CD4-positive, alpha-beta T cell treated with Interleukin-17A for 1 hour (primary cell): Measurements from ENCODE around the gene COX19.
A peak's percentile ranks its signal among the peaks of the same experiment; 100 is the strongest.
"Not testable (repeated sequence)": the region's sequence is repeated elsewhere in the genome, so short reads cannot be mapped to it uniquely, and the experiment has no call there.

Experiments
- DNase-seq: peaks from one replicate; pipeline ENCODE4 v3.0.0-alpha.2; 2020

COX19 gene

DNA sequence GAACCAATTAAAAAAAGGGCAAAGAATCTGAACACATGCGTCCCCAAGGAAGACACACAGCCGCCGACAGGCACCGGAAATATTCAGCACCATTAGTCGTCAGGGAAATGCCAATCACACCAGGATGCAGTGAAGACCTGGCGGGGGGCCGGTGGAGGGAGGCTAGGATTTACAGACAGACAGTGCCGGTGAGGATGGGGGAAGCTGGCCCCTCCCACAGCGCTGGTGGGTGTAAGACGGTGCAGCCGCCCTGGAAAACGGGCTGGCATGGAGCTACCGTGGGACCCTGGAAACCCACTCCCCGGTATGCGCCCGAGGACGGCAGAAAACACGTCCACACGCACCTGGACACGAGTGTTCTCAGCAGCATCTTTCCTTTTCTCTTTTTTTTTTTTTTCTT is 16.1 kb downstream of the COX19 start:
- no peak for DNase-seq

DNA sequence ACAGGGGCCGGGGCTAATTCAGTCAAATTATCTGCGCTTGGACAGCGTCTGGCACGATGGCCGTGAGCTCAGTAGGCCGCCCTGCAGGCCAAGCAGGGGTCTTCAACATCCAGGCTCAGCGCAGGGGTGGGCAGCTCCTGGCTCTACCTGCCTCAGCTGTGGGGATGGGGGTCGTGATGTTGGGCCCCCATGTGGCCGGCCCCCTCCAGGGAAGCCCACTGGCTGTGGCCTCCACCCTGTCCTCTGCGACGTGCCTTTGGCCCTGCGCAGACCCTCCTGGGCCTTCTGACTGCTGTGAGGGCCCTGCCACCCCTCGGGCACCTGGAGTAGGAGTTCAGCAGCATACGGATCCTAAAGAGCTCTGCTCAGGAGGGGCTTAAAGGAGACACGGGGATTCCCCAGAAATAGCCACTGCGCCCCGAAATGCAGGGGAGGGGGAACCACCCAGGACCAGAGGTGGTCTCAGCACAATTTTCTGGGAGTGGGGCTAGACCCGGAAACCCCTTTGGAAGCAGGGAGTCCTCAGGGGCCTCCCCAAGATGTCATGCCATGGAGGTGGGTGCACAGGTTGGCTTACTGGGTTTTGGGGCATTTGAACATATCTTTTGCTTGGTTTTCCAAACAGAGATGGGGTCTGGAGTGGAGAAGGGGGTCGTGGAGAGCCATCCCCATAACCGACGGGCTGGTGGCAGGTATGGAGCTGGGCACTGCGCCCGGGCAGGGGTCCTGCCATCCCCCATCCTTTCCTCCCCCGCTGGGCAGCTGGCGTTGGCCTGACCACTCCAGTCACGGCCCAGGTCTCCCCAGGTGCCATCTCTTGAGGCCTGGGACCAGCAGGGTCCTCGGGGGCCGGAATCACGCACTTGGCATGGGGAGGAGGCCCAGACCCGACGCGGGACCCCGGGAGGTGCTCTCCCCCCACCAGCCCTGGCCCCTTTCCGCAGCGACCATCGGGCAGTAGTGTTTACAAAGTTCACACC is 16.8 kb downstream of the COX19 start:
- DNase-seq: no peak

DNA sequence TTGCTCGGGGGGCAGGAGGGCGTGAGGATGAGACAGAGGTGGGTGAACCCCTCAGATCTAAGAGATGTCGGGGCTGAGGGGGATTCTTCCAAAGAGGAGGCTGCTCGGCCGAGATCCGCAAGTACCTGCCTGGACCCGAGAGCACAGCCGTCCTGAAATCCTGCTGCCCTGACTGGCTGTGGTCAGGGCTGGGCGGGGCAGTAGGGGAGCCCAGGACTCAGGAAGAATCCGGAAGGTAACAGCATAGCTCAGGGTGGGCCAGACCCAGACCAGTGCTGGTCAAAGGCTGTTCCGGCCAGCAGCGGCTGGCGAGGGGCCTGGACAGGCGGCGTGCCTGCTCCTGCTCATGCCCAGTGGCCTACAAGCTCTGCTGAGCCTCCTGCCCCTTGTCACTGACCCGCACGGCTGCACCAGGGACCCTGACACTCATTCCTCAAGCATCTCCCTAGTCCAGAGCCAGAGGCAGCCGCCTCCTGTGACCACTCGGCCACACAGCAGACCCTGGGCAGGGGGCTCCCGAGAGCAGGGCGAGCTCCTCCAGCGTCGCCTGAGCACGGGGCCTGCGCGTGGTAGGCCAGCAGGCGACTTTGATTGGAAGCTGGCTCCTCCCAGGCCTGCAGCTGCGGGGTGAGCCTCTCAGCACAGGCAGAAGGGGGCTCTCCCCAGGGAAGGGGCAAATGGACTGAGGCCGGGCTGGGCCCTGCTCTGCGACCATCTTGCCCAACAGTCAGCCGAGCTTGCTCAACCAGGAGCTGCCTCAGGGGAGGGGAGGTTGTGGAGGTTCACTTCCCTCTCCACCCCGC is 17.7 kb downstream of the COX19 start:
- DNase-seq: no peak

DNA sequence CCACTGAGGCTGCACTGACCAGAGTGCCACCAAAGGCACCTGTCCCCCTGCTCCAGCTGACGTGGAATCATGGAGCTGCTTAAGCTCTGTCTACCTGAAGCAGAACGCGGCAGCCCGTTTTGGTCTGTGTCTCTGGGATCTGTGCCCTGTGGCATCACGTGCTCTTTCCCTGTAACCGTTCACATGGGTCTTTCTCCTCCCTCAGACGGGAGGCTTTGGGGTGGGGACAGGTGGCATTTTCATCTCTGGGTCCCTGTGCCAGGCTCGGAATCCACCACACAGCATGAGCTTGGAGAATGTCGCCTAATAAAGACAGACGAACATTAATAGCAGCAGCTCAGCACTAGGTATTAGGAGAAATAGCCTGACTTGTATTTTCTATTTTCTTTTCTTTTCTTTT is 19.3 kb downstream of the COX19 start:
- no peak for DNase-seq

DNA sequence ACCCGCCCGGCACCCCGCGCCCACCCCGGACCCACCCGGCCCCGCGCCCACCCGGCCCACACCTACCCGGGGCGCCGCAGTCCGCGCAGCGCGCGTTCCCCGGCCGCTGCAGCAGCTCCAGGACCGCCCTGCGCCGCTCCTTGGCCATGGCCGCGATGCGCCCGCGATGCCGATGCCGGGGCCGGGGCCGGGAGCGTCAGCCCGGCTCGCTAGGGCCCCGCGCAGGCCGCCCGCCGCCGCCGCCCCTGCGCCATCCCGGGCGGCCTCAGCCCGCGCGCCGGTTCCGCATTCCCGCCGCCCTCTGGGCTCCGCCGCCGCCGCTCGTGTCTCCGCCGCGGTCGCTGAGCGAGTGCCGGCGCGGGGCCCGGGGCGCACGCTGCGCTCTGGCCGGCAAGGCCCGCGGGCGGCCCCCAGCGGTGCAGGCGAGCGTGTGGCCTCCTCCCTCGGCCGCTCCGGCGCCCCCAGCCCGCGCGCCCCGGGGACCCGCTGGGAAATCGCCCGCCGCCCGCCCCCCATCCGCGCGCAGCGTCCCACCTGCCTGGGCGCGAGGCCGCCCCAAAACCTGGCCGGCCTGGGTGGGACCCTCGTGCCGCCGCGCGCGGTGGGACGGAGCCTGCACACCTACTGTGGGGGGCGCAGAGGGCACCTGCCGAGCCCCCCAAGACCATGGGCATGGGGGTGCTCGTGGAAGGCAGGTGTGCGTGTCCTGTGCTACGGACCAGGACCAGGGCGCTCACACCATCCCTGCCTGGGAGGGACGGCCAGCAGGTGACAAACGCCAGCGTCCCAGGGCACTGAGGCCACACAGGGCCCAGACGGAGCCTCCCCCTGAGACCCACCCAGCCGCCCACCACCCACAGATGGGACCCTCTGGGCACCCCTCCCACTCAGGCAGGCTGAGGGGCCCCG is 20.8 kb downstream of the COX19 start, which contains the start of gene ADAP1:
TSS of gene ADAP1 (minus strand) at position 351 of the 909 bp plus-strand sequence. CDS start at position 148, 203 bp downstream.
- peak; percentile 62 for DNase-seq

DNA sequence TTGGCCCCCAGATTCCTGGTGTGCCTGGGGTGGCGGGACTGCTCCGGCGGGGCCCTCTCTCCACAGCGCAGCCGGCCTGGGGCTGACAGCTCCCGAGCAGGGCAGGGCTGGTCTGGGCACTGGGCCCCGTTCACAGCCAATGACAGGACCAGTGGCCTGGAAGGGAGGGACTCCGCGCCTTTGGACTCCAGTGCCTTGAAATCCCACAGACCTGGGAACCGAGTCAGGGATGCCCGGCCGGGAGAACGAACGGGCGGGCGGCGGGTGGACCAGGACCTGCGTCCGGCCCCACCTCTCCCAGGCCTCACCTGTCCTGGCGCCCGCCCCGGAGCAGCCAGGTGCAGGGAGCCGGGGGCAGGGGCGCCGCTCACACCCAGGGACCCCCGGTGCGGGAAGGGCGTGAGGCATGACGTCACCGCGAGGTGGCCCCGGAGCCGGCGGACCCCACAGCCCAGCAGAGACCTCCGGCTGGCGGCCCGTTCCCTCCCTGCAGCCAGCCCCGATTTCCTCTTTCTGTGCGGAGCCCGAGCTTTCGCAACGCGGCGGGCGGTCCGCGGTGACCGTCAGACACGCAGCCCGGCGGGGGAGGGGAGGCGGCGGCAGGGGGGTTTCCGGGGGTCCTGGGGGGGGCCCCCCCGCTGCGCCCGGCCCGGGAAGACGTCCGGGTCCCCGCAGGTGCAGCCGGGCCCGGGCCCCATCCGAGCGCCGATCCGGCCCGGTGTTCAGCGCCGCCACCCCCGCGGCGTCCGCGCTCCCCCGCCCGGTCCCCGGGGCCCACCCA is 21.6 kb downstream of the COX19 start:
- DNase-seq: peak; percentile 33

DNA sequence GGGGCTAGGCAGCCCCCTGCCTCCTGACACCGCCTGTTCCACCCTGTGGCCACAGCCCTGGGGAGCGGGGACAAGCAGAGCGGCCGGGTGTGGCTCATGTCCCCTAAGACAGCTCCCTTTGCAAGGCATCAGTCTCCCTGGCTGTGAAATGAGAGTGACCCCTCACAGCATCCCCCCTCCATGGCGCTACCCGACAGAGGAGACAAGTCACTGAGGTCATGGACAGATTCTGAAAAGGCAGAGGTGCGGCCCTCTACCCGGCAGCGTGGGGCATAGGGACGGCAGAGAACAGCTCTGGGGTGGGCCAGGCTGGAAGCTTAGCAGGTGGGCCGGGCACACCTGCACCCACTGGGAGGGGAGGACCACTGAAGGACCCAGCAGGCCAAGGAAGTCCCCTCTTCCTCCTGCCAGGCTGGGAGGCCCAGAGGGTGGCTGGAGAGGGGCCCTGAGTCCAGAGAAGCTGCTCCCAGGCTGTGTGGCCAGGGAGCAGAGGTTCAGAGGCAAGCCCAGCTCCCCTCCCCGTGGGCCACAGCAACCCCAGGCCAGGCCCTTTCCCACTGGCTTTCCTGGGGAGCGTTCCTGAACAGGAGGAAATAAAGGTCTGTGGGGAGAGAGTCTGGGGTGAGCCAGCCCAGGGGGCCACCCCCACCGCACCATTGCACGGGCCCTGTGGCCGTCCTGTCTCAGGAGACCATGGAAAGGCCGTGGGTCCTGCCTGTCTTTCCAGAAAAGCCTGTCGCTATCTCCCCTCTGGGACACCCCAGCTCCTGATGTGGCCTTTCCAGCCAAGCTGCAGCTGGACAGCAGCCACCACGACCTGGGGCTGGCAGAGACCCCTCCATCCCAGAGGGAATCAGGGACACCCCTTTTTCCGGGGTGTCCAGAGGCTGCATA is 22.6 kb downstream of the COX19 start:
- no peak for DNase-seq

DNA sequence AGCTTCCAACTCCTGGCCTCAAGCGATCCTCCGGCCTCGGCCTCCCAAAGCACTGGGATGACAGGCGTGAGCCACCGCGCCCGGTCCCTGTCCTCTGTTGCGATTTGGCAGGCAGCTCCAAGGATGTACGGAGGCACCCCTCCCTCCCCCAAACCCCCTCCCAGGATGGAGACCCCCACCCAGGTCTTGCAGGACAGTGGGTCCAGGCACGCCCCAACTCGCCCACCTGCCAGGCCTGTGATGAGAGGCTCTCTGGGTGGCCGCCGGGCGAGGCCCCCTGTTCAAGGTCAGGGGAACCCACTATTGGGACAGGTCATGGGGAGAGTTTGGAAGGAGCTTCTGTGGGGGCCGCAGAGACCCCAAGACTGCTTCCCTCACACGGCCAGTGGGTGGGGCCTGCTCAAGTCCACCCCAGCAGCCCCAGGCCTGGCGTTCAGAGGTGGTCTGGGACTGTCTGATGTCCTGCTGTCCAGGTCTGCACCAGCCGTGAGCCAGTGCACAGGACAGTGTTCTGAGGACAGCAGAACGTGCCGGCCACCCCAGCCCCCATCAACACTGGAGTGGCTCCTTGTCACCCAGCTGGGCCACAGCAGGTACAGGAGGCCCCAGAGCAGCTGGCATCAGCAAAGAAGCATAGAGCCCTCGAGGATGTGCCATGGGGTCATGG is 23.3 kb downstream of the COX19 start:
- no peak for DNase-seq

DNA sequence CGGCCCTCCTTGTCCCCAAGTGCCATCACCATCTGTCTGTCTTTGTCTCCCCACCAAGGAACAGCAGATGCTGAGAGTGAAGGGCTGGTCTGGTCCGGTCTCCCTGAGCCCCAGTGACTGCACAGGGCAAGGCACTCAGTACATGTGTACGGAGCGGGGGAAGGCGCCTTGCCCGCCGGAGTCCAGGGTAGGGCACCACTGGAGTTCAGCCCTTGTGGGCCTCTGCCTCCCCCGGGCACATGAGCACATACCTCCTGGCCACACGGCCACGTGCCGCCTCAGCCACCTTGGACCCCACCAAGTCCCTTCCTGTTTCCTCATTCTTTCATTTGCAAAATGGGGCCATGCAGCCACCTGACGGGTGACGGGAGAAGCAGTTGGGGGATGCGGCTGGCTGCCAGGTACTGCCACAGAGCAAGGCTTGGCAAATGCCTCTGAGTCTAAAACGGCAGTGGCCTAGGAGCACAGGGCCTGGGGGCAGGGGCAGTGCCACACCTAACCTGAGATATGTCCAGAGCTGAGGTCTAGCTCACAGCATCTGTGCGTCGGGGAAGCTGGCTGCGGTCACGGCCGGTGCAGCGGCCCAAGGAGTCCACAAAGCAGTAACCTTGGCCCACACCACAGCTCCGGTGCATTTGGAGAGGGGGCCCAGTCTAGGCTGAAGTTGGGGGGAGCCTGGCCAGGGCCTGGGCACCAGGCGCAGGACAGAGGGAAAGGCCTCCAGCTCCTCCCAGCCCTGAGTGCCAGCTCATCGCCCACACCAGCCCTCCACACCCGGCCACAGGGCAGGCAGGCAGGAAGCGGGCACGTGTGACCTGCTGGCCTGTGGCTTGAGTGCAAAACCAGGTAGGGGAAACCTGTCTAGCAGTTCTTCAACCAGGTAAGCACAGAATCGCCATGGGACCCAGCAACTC is 26.1 kb downstream of the COX19 start:
- no peak for DNase-seq

DNA sequence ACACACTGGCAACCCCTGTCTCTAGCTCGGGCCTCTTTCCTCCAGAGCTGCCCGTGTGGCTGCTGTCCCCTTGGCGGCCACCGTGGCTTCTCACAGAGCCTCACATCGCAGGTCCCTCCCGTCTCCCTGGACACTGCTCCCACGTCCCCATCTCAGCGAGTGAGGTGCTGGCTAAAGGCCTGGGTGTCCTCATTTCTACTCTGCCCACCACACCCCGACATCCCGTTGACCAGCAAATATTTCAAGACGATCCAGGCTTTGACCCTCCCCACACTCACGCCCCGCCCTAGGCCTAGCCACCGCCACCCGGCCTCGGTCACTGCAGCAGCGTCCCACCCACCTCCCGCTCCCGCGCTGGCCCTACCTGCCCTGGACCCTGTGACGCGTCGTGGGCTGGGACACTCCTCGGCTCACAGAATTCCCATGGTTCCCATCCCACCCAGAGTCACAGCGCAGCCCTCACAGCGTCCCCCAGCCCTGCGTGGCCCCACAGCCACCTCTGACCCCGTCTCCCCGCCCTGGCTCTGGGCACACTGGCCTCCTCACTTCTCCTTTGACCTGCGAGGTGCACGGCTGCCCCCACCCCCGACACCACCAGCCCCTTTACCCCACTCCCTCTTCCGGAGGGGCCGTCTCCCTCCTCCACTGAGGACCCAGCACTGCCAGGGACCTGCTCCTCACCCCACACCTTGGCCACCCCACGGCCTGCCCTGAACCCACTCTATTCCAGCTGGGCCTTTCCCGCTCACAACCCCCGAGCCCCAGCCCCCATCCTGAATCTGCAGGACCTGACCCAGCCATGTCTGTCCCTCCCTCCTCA is 27.7 kb downstream of the COX19 start:
- DNase-seq: no peak

DNA sequence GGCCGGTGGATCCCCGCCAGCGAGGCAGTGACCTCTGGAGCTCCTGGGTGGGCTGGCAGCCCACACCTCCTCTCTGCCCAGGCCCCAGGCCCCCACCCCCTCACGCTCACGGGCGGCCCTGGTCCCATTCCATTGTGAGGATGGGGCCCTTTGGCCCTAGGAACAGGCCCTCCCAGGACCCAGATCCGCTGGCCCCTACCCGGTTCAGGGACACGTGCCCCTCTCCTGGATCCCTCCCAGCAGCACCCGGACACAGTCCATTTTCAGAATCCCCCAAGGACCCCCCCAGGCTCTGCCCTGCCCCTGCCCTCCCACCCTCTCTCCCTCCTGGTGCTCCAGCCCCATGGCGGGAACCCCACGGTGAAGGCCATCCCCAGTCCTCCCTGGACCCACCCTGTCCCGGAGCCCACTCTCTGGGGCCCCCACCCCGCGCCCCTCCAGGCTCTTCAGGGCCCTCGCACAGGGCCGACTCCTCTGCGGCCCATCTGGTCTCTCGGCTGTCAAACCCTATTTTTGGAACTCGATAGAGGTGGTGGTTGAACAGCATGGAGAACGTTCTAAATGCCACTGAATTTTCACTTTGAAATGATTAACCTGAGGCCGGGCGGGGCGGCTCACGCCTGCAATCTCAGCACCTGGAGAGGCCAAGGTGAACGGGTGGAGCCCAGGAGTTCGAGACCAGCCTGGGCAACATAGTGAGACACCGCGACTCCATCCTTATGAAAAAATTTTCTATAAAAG is 28.9 kb downstream of the COX19 start:
- DNase-seq: no peak

DNA sequence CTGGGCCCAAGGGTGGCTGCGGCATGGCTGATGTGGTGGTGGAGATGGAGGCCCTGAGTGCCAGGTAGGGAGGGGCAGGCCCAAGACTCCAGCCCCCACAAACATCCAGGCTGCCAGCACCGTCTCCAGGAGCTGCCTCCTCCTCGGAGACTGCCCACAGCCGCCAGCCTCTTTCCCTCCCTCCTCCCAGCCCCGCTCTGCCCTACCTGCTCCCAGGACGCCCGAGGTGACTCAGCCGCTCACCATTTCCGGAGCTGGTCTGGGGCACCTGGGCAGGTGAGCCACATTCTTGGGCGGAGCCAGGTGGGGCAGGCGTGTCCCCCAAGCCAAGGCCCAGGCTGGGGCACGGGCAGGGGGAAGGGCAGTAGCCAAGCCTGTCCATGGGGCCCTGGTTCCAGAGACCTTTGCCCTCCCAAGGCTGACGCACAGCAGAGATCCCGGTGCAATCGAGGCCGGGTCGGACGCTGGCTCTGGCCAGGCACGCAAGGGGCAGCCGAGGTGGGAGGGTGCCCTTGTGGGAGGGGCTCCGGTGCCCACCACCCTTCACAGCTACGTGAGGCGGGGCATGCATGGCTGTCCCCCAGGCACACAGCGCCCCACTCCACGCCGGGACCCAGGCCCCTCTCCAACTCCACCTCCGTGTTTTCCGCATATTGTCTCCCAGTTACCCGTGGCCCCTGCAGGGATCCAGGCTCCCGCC is 29.6 kb downstream of the COX19 start:
- DNase-seq: no peak

DNA sequence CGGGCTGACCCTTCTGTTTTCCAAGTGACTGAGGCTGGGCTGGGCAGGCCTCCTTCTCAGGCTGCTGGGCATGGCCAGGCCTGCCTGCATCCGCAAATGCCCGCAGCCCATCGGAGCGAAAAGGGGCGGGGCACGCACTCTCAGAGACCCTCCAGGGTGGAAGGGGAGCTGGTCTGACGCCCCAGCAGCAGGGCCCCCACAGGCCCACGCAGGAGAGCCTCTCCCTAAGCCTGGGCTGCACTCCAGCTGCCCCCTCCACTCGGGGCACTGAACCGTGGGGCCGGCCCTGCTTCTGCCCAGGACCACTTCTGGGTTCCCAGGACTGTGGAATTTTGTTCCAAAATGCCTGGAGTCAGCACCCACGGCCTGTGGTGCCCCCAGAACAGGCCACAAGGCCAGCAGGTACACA is 30.2 kb downstream of the COX19 start:
- no peak for DNase-seq

DNA sequence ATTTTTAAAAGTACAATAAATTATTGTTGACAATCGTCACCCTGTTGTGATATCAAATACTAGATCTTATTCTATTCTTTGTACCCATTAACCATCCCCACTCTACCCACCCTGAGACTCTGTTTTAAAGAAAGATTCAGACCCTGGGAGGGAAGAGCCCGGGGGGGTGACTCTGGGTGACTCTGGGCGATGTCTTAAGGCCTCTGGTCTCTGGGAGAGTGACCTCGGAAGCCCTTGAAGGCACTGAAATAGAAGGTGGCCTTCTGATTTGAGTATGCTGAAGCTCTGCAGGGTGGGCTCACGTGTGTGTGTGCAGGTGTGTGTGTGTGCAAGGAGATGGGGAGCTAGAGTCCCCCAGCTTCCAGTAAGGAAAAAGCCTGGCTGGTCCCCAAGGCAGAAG is 30.6 kb downstream of the COX19 start:
- DNase-seq: no peak

DNA sequence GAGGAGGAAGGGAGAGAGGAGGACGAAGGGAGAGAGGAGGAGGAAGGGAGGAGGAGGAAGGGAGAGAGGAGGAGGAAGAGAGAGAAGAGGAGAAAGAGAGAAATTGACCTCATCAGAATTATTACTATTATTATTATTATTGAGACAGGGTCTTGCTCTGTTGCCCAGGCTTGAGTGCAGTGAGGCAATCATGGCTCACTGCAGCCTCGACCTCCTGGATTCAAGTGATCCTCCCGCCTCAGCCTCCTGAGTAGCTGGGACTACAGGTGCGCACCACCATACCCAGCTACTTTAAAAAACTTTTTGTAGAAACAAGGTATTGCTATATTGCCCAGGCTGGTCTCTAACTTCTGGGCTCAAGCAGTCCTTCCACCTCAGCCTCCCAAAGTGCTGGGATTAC is 31.6 kb downstream of the COX19 start:
- not testable (repeated sequence) for DNase-seq

DNA sequence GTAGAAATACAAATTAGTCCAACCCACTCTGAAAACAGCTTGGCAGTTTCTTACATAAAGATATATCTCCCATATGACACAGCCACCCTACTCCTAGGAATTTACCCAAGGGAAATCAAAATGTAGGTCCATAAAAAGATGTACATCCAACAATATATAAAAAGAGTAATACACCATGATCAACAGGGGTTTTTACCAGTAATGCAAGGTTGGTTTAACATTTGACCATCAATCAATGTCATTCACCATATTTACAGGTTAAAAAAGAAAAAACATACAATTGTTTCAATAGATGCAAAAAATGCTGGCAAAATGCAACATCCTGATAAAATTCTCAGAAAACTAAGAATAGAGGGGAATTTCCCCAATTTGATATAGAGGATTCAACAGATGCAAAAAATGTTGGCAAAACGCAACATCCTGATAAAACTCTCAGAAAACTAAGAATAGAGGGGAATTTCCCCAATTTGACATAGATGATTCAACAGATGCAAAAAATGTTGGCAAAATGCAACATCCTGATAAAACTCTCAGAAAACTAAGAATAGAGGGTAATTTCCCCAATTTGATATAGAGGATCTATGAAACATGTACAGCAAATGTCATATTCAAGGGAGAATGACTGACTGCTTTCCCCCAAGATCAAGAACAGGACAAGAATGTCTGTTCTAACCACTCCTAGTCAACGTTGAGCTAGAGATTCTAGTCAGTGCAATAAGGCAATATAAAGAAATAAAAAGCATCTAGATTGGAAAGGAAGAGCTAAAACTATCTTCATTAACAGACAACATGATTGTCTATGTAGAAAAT is 34.5 kb downstream of the COX19 start:
- no peak for DNase-seq
